Measurements from ENCODE around the gene GATB. TPM values are rescaled to one million over a fixed set of nuclear protein-coding genes. Genes with fewer than 3 reads are reported as not detected.
A peak's percentile ranks its signal among the peaks of the same experiment; 100 is the strongest.

The GATB gene
- total and polyA plus RNA-seq, 12 donors = 39.1 to 168 (median 88.5) TPM

GRCh38 chr4:151667048-151667447, 93.8 kb downstream of the GATB start:
- H3K4me3 ChIP-seq = no peak overlapping the region
- ATAC-seq = peak in 7 of 8 donors; percentile 41 to 88 (median 68)
- TF ChIP-seq CTCF (IDR thresholded peaks at IDR 0.05) = no peak
- no peak for DNase-seq
- peaks cover 0 to 14% (median 0%) of the 10 kb centered on the region in 9 donors for H3K36me3 ChIP-seq
- H3K27ac ChIP-seq = peak overlapping the region in 6 of 10 donors; percentile 33 to 84 (median 66)
- H3K27me3 ChIP-seq = no peaks in the 10 kb centered on the region
- peaks cover 0 to 39% (median under 1%) of the 10 kb centered on the region in 9 donors for H3K4me1 ChIP-seq
- H3K9me3 ChIP-seq = no peaks in the 10 kb centered on the region
- intact Hi-C loops (cut with DNase I) = no loop called here
- 32 to 36% methylated on average over 3 of the region's 3 CpGs for WGBS, 2 donors

- no peak for ATAC-seq
- no peak overlapping the region for H3K4me3 ChIP-seq
- intact Hi-C loops (cut with DNase I) = no loop called here
- DNase-seq = no peak
- H3K27me3 ChIP-seq = no peaks in the 10 kb centered on the region
- H3K9me3 ChIP-seq = no peaks in the 10 kb centered on the region
- no peak for TF ChIP-seq CTCF (IDR thresholded peaks at IDR 0.05)
- peaks cover 0 to 34% (median 0%) of the 10 kb centered on the region in 9 donors for H3K4me1 ChIP-seq
- peak overlapping the region in 6 of 10 donors; percentile 36 to 84 (median 66) for H3K27ac ChIP-seq
- H3K36me3 ChIP-seq = peaks cover 0 to 14% (median 0%) of the 10 kb centered on the region in 9 donors
- WGBS, 2 donors = 72 to 77% methylated on average over 5 of the region's 5 CpGs
Measured at GRCh38 chr4:151666501-151666900, 94.3 kb downstream of the GATB start.

- DNase-seq (no peak), ATAC-seq (peak in 3 of 8 donors; percentile 38 to 68 (median 61))
- Histone ChIP-seq H3K4me3 (no peak overlapping the region), H3K4me1 (peaks cover 0 to 28% (median 0%) of the 10 kb centered on the region in 9 donors), H3K36me3 (peaks cover 0 to 10% (median 0%) of the 10 kb centered on the region in 9 donors), H3K27me3 (no peaks in the 10 kb centered on the region), H3K9me3 (no peaks in the 10 kb centered on the region), H3K27ac (peak overlapping the region in 4 of 10 donors; percentile 19 to 84 (median 52))
- no peak for TF ChIP-seq CTCF (IDR thresholded peaks at IDR 0.05)
- intact Hi-C loops (cut with DNase I) = no loop called here
- WGBS, 2 donors = 80 to 86% methylated on average over 9 of the region's 9 CpGs
Measured at GRCh38 chr4:151665785-151666127, 95.1 kb downstream of the GATB start.

GRCh38 chr4:151665022-151665784, 95.6 kb downstream of the GATB start:
- Histone ChIP-seq H3K27me3 (no peaks in the 10 kb centered on the region), H3K9me3 (no peaks in the 10 kb centered on the region), H3K4me1 (peaks cover 0 to 28% (median 0%) of the 10 kb centered on the region in 9 donors), H3K4me3 (no peak overlapping the region), H3K27ac (peak overlapping the region in 3 of 10 donors; percentile 19 to 84 (median 35)), H3K36me3 (peaks cover 0 to 5% (median 0%) of the 10 kb centered on the region in 9 donors)
- ATAC-seq = no peak
- no peak for TF ChIP-seq CTCF (IDR thresholded peaks at IDR 0.05)
- intact Hi-C loops (cut with DNase I) = no loop called here
- WGBS, 2 donors = 70 to 81% methylated on average over 12 of the region's 12 CpGs
- no peak for DNase-seq
